Measurements from ENCODE around the gene TTC21B. TPM values are rescaled to one million over a fixed set of nuclear protein-coding genes. Genes with fewer than 3 reads are reported as not detected.

TTC21B gene
- total RNA-seq, 1 experiment from 2014 or later = 83.0 TPM

GRCh38 chr2:165833156-165833555 lies 120.4 kb downstream of the TTC21B start:
- no peak overlapping the region for H3K4me3 ChIP-seq (ENCODE audit: low read depth, low read length, poor library complexity, severe bottlenecking)
- H3K36me3 ChIP-seq (ENCODE audit: insufficient read depth, low read length, poor library complexity, severe bottlenecking) = no peaks in the 10 kb centered on the region
- CTCF ChIA-PET = no interaction called here
- no TSS peak for BruUV-seq (replicated peaks)
- H3K9me3 ChIP-seq (ENCODE audit: low read depth, low read length, poor library complexity, severe bottlenecking) = no peaks in the 10 kb centered on the region
- TF ChIP-seq EZH2 (IDR thresholded peaks at IDR 0.05; ENCODE audit: borderline replicate concordance, low read depth, low read length, poor library complexity, severe bottlenecking) = no peak
- intact Hi-C loops (cut with micrococcal nuclease; ENCODE audit: unreplicated experiment) = no loop called here
- POLR2A ChIA-PET (ENCODE audit: low non-redundant PET) = no interaction called here
- H3K27me3 ChIP-seq (replicated peaks; ENCODE audit: insufficient read depth, low read depth, low read length, poor library complexity) = no peaks in the 10 kb centered on the region
- no peak overlapping the region for H3K27ac ChIP-seq (ENCODE audit: low read depth, low read length, poor library complexity, severe bottlenecking)
- H3K4me1 ChIP-seq (ENCODE audit: insufficient read depth, low read length, poor library complexity, severe bottlenecking) = peaks cover 7% of the 10 kb centered on the region
- peak; percentile 6 for DNase-seq (ENCODE audit: low spot score)

GRCh38 chr2:165827921-165828276 lies 125.7 kb downstream of the TTC21B start:
- TF ChIP-seq EZH2 (IDR thresholded peaks at IDR 0.05; ENCODE audit: borderline replicate concordance, low read depth, low read length, poor library complexity, severe bottlenecking) (no peak), CTCF (conservative IDR thresholded peaks at IDR 0.05; ENCODE audit: low read depth, low read length) (no peak)
- H3K4me1 ChIP-seq (ENCODE audit: insufficient read depth, low read length, poor library complexity, severe bottlenecking) = no peaks in the 10 kb centered on the region
- CTCF ChIA-PET = no interaction called here
- no peaks in the 10 kb centered on the region for H3K9me3 ChIP-seq (ENCODE audit: low read depth, low read length, poor library complexity, severe bottlenecking)
- no peak overlapping the region for H3K27ac ChIP-seq (ENCODE audit: low read depth, low read length, poor library complexity, severe bottlenecking)
- no peak overlapping the region for H3K4me3 ChIP-seq (ENCODE audit: low read depth, low read length, poor library complexity, severe bottlenecking)
- intact Hi-C loops (cut with micrococcal nuclease; ENCODE audit: unreplicated experiment) = no loop called here
- H3K36me3 ChIP-seq (ENCODE audit: insufficient read depth, low read length, poor library complexity, severe bottlenecking) = no peaks in the 10 kb centered on the region
- DNase-seq (ENCODE audit: low spot score) = no peak
- BruUV-seq (replicated peaks) = no TSS peak
- POLR2A ChIA-PET (ENCODE audit: low non-redundant PET) = no interaction called here
- no peaks in the 10 kb centered on the region for H3K27me3 ChIP-seq (replicated peaks; ENCODE audit: insufficient read depth, low read depth, low read length, poor library complexity)

- Histone ChIP-seq H3K27ac (ENCODE audit: low read depth, low read length, poor library complexity, severe bottlenecking) (no peak overlapping the region), H3K4me3 (ENCODE audit: low read depth, low read length, poor library complexity, severe bottlenecking) (no peak overlapping the region), H3K4me1 (ENCODE audit: insufficient read depth, low read length, poor library complexity, severe bottlenecking) (no peaks in the 10 kb centered on the region), H3K9me3 (ENCODE audit: low read depth, low read length, poor library complexity, severe bottlenecking) (no peaks in the 10 kb centered on the region), H3K36me3 (ENCODE audit: insufficient read depth, low read length, poor library complexity, severe bottlenecking) (no peaks in the 10 kb centered on the region), H3K27me3 (replicated peaks; ENCODE audit: insufficient read depth, low read depth, low read length, poor library complexity) (no peaks in the 10 kb centered on the region)
- BruUV-seq (replicated peaks) = no TSS peak
- ChIA-PET POLR2A (ENCODE audit: low non-redundant PET) (no interaction called here), CTCF (no interaction called here)
- no peak for TF ChIP-seq EZH2 (IDR thresholded peaks at IDR 0.05; ENCODE audit: borderline replicate concordance, low read depth, low read length, poor library complexity, severe bottlenecking)
- no peak for TF ChIP-seq CTCF (conservative IDR thresholded peaks at IDR 0.05; ENCODE audit: low read depth, low read length)
- DNase-seq (ENCODE audit: low spot score) = no peak
- intact Hi-C loops (cut with micrococcal nuclease; ENCODE audit: unreplicated experiment) = no loop called here
Observed at GRCh38 chr2:165827016-165827920, 126.3 kb downstream of the TTC21B start.

- ChIA-PET CTCF (no interaction called here), POLR2A (ENCODE audit: low non-redundant PET) (no interaction called here)
- Histone ChIP-seq H3K4me1 (ENCODE audit: insufficient read depth, low read length, poor library complexity, severe bottlenecking) (no peaks in the 10 kb centered on the region), H3K27ac (ENCODE audit: low read depth, low read length, poor library complexity, severe bottlenecking) (no peak overlapping the region), H3K36me3 (ENCODE audit: insufficient read depth, low read length, poor library complexity, severe bottlenecking) (no peaks in the 10 kb centered on the region), H3K27me3 (replicated peaks; ENCODE audit: insufficient read depth, low read depth, low read length, poor library complexity) (no peaks in the 10 kb centered on the region), H3K4me3 (ENCODE audit: low read depth, low read length, poor library complexity, severe bottlenecking) (no peak overlapping the region), H3K9me3 (ENCODE audit: low read depth, low read length, poor library complexity, severe bottlenecking) (no peaks in the 10 kb centered on the region)
- peak; percentile 41 for DNase-seq (ENCODE audit: low spot score)
- intact Hi-C loops (cut with micrococcal nuclease; ENCODE audit: unreplicated experiment) = no loop called here
- no TSS peak for BruUV-seq (replicated peaks)
- TF ChIP-seq CTCF (conservative IDR thresholded peaks at IDR 0.05; ENCODE audit: low read depth, low read length) (no peak), EZH2 (IDR thresholded peaks at IDR 0.05; ENCODE audit: borderline replicate concordance, low read depth, low read length, poor library complexity, severe bottlenecking) (no peak)
Observed at GRCh38 chr2:165825041-165825440, 128.5 kb downstream of the TTC21B start.
